ENCODE results near the gene PHACTR3. TPM values are rescaled to one million over a fixed set of nuclear protein-coding genes. Genes with fewer than 3 reads are reported as not detected.

PHACTR3 gene
- total and polyA plus RNA-seq, 2 experiments from 2014 or later, result 0.45 to 0.61 TPM

GRCh38 chr20:59774921-59775686, 170.8 kb downstream of the PHACTR3 start:
- Histone ChIP-seq H3K4me3 (no peak overlapping the region), H3K27me3 (ENCODE audit: insufficient read depth) (no peaks in the 10 kb centered on the region), H3K4me2 (no peak overlapping the region), H3K4me1 (ENCODE audit: insufficient read depth) (no peaks in the 10 kb centered on the region), H2AFZ (no peak overlapping the region), H3K9me2 (ENCODE audit: insufficient read depth) (no peaks in the 10 kb centered on the region), H3K36me3 (ENCODE audit: insufficient read depth) (no peaks in the 10 kb centered on the region), H3K79me2 (replicated peaks; ENCODE audit: insufficient read depth) (no peaks in the 10 kb centered on the region), H4K20me1 (replicated peaks; ENCODE audit: insufficient read depth) (no peaks in the 10 kb centered on the region), H3F3A (replicated peaks; ENCODE audit: low read depth) (no peaks in the 10 kb centered on the region), H3K27ac (ENCODE audit: low read depth) (no peak overlapping the region)
- peaks cover 2% of the 10 kb centered on the region; the same call in 1 of the 3 replicates for H3K4me1 Mint-ChIP-seq
- H3K9me3 Mint-ChIP-seq, result no peaks in the 10 kb centered on the region; the same call in 2 of the 3 replicates
- ATAC-seq (no peak), DNase-seq (ENCODE audit: low spot score) (no peak)
- no peak overlapping the region for H3K4me3 Mint-ChIP-seq
- H3K36me3 Mint-ChIP-seq (ENCODE audit: low read depth), result no peaks in the 10 kb centered on the region
- no peak overlapping the region for H3K27ac Mint-ChIP-seq
- no peak for TF ChIP-seq JUNB (IDR thresholded peaks at IDR 0.05; ENCODE audit: unreplicated experiment)
- TF ChIP-seq, protein P1, sequence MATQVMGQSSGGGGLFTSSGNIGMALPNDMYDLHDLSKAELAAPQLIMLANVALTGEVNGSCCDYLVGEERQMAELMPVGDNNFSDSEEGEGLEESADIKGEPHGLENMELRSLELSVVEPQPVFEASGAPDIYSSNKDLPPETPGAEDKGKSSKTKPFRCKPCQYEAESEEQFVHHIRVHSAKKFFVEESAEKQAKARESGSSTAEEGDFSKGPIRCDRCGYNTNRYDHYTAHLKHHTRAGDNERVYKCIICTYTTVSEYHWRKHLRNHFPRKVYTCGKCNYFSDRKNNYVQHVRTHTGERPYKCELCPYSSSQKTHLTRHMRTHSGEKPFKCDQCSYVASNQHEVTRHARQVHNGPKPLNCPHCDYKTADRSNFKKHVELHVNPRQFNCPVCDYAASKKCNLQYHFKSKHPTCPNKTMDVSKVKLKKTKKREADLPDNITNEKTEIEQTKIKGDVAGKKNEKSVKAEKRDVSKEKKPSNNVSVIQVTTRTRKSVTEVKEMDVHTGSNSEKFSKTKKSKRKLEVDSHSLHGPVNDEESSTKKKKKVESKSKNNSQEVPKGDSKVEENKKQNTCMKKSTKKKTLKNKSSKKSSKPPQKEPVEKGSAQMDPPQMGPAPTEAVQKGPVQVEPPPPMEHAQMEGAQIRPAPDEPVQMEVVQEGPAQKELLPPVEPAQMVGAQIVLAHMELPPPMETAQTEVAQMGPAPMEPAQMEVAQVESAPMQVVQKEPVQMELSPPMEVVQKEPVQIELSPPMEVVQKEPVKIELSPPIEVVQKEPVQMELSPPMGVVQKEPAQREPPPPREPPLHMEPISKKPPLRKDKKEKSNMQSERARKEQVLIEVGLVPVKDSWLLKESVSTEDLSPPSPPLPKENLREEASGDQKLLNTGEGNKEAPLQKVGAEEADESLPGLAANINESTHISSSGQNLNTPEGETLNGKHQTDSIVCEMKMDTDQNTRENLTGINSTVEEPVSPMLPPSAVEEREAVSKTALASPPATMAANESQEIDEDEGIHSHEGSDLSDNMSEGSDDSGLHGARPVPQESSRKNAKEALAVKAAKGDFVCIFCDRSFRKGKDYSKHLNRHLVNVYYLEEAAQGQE (IDR thresholded peaks at IDR 0.05; ENCODE audit: unreplicated experiment), result no peak
- TF ChIP-seq, protein P2, sequence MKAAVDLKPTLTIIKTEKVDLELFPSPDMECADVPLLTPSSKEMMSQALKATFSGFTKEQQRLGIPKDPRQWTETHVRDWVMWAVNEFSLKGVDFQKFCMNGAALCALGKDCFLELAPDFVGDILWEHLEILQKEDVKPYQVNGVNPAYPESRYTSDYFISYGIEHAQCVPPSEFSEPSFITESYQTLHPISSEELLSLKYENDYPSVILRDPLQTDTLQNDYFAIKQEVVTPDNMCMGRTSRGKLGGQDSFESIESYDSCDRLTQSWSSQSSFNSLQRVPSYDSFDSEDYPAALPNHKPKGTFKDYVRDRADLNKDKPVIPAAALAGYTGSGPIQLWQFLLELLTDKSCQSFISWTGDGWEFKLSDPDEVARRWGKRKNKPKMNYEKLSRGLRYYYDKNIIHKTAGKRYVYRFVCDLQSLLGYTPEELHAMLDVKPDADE (IDR thresholded peaks at IDR 0.05), result no peak
- TF ChIP-seq ZNF462 (CRISPR knock-in tag; IDR thresholded peaks at IDR 0.05), result no peak
- TF ChIP-seq ZNF114 (CRISPR knock-in tag; IDR thresholded peaks at IDR 0.05), result no peak
- no peak for TF ChIP-seq EZH2 (IDR thresholded peaks at IDR 0.05; ENCODE audit: low read depth, unreplicated experiment)
- TF ChIP-seq CTCF (conservative IDR thresholded peaks at IDR 0.05; ENCODE audit: low read depth in 2 of 2), result no peak
- peaks cover 5% of the 10 kb centered on the region for H3K27me3 Mint-ChIP-seq (ENCODE audit: insufficient read depth, low read depth, poor library complexity)
